Activated CD4-positive, CD25-positive, alpha-beta regulatory T cell treated with anti-CD3 and anti-CD28 coated beads, Interleukin-2, amount 50 U/mL, for 24 hours (primary cell): ENCODE results near the gene ANKLE2.
"Not testable (repeated sequence)": the region's sequence is repeated elsewhere in the genome, so short reads cannot be mapped to it uniquely, and the experiment has no call there.

Experiments
- ATAC-seq, 2 donors: fragments of 150-1000 bp; cut with Tn5 transposase; one replicate each; pipeline ENCODE4 v1.10.0; 2021; ENCODE audit warnings: mild to moderate bottlenecking in 1 of 2, moderate library complexity in 1 of 2

Gene ANKLE2

DNA sequence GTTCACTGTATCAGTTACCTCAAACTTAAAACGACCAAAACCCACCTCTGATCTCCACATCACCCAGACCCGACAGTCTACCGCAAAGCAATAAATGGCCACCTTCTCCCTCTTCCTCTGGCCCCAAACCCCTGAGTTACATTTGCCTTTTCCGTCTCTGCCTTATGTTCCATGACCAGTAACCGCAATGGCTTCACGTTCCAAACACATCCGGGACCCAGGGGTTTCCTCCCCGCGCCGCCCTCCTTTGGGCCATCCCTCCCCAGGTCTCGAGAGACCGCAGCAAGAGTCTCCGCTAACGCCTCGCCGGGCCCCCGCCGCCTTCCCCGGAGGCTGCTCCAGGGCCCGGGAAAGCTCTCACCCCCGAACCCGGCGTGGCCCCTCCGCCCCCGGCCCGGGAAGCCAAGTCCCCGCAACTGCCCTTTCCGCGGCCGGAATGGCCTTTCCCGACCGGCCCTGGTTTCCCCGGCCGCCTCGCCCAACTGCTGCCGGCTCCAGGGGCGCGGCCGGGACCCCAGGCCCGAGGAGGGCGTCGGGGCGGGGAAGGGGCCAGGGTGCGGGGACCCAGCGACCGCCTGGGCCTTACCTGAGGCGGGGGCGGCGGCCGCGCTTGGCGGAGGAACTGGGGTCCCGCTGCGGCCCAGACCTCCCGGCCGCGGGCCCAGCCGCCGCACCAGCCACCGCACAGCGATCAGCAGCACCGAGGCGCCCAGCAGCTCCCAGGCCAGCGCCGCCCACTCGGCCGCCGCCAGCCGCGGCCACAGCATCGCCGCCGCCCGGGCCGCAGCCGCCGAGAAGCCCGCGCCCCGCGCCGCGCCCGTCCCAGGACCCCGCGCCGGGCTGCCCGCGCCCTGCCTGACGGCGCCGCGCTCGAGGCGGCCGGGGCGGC, at the start of gene ANKLE2:
ANKLE2 (minus strand) TSS at position 801 of the 889 bp plus-strand sequence; CDS start at position 767, 34 bp downstream.
- peak; percentile 44 to 45 for ATAC-seq

DNA sequence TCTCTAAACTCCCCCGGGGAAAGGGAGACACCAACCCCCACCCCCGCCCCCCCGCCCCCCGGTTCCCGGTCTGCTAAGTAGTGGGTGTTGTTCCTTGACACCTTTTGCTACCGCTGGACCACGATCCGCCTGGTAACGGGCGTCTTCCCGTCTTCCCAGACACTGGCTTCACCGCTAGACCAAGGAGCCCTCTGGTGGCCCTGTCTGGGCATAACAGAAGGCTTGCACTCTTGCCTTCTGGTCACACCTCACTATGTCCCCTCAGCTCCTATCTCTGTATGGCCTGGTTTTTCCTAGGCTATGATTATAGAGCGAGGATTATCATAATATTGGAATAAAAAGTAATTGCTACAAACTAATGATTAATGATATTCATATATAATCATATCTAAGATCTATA, 47.8 kb upstream of the ANKLE2 start:
- ATAC-seq: not testable (repeated sequence)

DNA sequence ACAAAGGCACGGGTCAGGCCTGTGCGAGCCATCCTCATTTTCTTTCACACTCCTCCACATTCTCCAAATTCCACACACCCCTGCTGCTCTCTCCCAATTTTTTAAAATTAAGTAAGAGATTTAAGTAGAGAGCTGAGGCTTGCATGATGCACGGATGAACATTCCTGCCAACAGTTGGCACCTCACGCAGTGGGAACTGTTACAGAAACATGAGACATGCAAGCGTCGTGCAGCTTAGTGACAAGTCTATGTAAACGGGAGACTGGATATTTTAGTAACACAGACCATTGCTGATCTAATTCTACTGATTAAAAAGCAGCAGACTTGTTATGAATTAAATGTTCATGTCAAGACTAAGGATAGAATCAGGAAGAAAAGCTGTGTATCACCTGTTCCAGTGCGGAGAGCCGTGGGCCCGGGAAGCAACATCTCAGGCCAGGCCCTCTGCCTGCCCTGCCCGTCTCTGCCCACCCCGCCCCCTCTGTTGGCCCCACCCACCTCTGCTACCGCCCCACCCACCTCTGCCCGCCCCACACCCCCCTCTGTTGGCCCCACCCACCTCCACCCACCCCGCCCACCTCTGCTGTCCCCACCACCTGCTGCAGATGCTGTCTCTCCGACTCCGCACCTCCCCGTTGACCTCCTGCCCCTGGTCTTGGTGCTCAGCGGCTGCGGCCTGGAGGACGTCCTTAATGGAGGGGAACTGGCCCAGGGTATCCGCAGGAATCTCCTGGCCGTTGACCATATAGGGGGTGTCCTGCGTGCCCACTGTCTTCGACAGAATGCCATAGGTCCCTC, 45.9 kb upstream of the ANKLE2 start:
- no peak for ATAC-seq

DNA sequence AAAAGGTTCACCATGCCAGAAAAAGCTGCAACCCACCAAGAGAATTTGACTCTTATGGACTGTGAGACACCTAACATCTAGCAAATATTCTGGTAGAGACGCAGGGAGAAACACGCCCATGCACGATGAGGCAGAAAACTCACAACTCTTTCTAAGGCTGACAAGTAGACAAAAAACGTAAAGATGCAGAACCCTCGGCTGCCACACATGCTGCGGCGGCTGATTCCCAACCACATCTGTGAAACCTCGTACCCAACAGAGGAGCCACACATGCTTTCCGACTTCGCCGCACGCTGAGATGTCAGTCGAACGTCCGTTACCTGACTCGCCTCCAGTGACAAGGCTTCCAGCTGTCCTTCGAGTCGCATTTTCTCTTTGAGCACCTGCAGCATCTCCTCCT, 45.2 kb upstream of the ANKLE2 start:
- no peak for ATAC-seq

DNA sequence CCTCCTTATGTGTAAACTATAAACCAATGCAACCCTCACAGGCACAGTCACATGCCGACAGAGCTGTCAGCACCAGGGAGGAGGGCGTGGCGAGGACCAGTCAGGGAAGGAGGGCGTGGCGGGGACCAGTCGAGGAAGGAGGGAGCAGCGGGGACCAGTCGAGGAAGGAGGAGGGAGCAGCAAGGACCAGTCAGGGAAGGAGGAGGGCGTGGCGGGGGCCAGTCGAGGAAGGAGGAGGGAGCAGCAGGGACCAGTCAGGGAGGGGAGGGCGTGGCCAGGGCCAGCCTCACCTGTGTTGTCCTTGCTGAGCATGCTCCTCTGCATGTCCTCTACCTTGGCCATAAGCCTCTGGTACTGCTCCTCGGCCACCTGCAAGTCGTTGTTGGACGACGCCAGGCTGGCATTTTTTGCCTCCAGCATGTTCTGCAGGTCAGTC, 42.8 kb upstream of the ANKLE2 start:
- no peak for ATAC-seq

DNA sequence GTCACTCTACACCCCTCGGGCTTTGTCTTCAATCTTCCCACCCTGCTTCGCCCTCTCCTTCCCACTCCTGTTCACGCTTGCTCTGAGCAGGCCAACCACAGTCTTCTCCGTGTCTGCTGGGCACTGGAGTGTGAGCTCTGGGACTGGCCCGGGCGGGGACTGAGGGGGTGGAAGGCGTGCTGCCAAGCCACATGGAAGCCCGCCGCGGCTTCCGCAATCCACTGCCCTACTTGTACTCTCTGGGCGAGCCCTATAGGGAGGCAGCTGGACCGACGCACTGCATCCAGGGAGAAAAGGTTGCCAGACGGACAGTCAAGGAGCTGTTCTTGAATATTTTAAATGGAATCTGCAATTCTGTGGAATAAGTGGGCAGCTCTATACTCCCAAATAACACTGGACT, 42.3 kb upstream of the ANKLE2 start:
- ATAC-seq: no peak

DNA sequence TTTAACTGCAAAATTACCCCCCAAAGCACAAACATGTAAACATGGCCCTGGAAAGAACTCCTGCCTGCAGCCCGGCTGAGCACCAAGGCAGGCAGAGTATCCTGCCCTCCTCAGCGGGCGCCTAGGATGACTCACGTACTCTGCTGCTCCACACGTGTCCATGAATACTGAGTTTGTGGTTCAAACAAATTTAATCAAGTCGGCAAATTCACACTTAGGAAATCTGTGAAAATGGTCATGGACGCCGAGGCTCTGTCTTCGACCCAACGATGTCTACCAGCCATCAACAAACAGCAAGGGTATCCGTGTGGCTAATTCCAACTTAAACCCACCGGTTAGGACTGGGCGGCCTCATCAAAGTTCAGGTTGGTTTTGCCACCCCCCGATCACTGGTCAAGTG, 41.5 kb upstream of the ANKLE2 start:
- ATAC-seq: no peak

DNA sequence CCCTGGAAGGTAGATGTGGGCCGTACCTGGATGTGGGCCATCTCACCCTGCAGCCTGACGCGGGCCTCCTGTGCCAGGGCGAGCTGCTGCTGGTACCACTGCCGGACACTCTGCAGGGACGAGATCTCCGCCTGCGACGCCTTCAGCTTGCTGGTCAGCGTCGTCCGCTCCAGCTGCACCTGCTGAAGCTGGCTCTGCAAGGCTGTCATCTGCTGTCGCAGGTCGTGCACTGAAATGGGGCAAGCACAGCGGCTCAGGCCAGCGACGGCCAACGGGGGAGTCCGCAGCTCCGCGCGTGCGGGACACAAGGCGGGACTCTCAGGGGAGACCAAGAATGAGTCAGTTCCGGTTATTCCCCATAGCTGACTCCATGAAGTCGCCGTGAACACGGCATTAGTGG, 40.1 kb upstream of the ANKLE2 start:
- ATAC-seq: no peak

DNA sequence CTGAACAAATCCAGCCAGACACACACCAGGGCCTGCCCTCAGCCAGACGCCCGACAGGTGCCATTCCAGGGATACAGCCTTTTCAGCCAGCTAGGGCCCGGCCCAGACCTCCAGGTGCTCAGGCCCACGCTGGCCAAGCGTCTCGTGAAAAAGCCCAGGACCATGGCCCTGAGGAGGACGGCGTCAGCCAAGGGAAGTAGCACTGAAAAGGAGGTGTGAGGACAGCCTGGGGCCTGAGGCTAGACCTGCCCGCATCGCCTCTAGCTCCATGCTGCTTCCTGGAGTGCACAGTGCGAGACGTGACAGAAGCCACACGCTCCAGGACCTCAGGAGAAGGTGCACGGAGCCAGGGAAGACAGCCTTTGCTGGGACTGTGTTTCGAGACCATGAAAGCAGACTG, 37.2 kb upstream of the ANKLE2 start:
- no peak for ATAC-seq

DNA sequence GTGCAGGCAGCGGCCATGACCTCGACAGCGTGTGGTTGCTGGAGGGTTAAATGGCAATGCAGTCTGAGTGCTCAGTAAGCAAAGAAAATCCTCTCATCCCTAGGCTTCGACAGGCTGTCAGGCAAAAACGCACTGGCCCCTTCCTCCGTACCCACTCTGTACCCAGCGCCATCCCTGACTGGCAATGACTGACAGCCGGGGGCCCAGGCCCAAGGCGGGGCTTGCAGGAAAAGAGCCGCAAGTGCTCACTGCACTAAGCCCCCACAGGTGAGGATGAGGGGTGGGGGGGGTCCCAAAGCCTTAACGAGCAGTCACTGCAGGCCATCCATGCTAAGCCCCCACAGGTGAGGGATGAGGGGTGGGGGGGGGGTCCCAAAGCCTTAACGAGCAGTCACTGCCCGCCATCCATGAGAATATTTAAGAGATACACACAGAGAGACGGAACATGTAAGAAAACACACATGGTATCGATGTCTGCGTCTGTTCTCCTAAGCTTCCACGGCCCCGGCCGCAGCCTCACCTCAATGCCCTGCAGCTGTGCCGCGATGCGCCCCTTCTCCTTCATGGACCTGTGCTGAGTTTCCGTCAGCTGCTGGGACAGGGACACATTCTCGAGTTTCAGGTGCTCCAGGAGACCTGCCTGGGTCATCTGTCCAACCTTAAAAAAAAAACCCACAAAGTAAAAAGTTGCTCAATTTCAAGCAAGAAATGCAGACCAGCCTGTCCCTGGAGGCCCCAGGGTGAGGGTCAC, 36.4 kb upstream of the ANKLE2 start:
- ATAC-seq: no peak

DNA sequence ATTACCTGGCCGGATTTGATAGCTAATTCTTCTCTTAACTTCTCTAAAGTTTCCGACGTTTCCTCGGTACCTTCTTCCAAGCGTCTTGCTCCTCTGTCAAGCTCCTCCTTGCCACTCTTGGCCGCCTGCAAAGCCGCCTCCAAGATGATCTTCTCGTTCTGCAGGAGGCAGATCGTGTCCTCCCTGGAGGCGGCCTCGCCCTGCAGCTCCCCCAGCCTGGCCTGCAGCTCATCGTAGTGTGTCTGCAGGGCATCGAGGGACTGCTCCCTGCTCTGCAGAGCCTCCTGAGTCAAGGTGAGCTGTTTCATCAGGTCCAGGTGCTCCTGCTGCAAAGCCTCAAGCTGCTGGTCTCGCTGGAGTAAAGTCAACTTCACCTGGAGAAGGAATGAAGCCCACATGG, 34.2 kb upstream of the ANKLE2 start:
- ATAC-seq: no peak

DNA sequence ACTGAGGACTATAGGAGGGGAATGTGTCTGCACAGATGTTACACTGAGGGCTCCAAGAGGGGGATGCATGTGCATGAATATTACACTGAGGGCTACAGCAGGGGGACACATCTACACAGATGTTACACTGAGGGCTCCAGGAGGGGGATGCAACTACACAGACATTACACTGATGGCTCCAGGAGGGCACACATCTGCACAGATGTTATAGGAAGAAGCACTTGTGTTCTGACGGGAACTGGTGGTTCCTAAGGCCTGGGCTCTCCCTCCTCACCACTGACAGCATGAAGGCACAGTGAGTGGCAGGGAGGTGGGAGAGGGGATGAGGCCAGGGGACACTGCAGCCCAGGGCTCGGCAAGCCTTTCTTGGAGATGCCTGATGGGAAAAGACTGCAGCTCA, 30.3 kb upstream of the ANKLE2 start:
- not testable (repeated sequence) for ATAC-seq

DNA sequence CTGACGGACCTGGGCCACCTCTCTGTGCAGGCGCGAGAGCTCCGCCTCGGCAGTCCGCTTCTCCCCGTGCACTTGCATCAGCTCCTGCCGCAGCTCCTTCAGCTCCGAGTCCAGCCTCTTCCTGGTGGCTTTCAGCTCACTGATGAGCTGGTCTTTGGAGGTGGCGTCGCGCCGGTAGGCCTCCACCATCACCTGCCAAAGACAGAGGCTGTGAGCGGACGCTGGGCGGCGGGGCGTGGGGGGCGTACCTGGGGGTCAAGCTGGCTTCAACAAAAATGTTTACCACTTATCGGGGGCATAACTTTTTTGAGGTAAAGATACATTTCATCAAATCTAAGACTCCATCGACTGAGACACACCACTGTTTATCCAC, 27.5 kb upstream of the ANKLE2 start:
- no peak for ATAC-seq

DNA sequence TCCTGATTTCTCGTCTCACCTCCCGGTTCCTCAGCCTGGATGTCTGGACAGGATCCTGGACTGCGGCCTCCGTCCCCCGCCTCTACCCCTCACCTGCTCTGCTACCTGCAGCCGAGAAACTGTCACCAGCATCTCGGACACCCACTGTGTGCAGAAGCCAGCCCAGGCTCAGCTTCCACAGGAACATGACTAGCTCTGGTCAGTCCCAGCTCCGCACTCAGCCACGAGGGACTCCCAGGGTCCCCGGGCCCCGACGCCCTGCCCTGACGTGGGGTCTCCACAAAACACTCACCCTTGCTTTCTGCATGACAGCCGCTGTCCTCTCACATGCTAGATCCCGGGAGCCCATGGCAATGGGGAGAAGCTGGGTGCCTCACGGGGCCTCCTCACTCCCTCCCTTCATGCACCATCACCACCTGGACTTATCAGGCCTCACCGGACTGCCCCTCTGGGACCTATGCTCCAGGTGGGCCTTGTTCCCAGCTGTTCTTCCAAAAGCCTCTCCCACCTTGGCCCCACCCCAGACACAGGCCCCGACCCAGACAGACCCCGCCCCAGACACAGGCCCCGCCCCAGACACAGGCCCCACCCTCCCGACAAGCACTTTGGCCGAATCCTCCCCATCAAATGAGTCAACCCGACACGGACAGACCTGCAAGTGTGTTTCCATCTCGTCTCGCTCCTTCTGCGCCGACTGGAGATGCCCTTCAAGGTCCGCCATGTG, 26.9 kb upstream of the ANKLE2 start:
- ATAC-seq: no peak

DNA sequence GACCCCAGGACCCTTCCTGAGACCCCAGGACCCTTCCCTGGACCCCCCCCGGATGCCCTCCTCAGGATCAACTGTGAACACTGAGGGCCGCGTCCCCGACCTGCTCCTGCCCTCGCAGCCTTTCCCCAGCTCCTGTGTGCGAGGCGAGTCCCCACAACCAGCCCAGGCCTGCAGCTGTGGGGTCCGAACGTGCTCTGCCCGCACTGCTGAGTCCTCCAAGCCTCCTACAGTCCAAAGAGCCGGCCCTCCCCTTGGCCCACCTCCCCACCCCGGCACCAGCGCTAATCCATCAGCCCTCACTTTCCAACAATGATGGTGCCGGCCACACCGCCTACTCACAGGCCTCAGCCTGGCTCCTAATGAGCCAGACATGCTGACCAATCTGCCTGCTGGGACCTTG, 26.2 kb upstream of the ANKLE2 start:
- no peak for ATAC-seq

DNA sequence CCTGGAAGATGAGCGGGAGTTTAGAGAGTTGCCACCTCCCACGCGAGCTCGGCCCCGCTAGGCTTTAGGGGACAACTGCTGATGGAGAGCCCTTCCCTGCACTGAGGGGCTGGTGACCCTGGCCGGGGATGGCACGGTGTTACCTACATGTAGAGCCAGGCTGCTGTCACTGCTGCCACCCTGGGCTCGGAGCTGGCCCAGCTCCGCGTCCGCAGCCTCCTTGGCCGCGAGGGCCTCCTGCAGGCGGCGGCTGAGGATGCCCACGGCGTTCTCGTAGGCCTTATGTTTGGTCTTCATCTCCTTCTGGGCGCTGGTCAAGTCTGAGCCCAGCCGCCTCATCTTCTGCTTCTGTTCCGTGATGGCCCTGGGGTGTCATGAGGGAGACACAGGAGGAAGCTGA, 24.6 kb upstream of the ANKLE2 start:
- ATAC-seq: no peak

DNA sequence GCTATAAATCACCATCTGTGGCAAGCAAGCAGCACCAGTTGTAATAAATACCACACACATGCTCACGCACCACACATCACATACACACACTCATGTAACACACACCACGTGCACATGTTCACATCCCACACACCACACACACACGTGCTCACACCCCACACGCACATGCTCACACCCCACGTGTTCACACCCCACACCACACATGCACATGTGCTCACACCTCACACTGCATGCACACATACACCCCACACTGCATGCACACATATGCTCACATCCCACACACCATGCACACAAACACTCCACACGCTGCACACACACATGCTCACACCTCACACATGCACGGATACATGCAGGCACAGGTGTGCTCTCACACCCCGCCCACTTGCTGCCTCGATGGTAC, 22.9 kb upstream of the ANKLE2 start:
- ATAC-seq: no peak

DNA sequence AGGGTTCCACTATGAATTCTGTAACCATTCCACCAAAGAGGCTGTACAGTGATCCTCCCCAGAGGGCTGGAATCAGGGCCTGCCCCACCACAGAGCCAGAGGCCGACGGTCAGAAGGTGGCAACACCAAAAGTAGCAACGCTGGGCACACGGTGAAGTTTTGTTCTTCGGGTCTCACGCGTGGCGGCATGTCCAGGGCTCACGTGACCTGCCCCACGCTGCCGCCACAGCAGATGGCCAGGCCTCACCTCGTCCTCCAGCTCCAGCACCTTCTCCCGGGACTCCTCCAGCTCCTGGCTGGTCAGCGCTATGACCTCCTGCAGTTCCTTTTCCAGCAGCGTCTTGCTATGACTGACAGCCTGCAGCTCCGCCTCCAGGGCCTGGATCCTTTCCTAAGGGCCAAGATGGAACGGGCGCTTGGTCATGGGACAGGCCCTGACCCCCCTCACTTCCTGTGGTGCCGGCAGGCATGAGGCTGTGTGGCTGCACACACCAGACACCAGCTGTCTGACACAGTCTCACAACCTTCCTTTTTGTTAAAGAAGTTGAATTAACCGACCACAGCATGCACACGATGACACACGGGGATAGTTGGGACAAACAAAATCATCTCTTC, 22.4 kb upstream of the ANKLE2 start:
- ATAC-seq: no peak

DNA sequence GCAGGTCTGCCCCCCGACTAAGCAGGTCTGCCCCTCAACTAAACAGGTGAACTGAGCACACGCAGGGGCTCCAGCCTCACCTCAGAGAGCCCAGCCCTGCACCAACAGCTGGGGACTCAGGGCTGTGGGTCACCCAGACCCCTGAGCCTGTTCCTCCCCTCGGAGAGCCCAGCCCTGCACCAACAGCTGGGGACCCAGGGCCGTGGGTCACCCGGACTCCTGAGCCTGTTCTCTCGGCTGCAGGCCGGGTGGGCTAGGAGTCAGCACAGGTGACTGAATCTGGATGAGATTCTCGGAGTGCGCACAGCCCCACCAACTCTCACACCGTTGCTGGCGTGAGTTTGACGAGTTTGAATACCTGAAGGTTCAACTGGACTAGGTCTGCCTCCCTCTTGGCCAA, 20.3 kb upstream of the ANKLE2 start:
- ATAC-seq: no peak

DNA sequence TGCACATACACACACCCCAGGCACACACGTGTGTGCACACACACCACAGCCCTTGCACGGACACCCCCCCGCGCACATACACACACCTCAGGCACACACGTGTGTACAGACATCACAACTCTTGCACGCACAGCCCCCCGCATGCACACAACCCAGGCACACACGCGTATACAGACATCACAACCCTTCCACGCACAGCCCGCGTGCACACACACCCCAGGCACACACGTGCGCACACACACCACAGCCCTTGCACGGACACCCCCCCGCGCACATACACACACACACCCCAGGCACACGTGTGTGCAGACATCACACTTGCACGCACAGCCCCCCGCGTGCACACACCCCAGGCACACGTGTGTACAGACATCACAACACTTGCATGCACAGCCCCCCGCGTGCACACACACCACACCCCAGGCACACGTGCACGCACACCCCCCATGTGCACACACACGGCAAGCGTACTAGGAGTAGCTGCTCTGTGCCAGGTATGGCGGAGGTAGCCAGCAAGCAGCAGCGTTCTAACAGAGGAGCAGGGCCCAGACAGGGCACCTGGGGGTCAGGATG, 18.2 kb upstream of the ANKLE2 start:
- ATAC-seq: no peak

DNA sequence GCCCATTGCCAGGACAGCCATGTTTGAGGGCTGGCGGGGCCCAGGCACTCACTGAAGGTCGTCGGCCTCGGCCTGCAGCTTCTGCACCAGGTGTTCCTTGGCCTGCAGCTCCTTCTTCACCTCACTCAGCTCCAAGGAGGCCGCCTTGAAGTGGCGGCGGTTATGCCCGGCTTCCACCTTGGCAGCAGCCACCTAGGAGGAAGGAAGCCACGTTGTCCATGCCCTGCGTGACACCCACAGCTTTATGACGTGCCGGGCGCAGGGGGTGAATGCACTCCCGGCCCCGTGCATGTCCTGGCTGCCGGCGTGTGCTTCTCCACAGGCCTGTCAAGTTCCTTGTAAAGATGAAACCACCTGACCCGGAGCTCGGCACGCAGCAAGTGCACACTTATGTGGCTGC, 16.0 kb upstream of the ANKLE2 start:
- no peak for ATAC-seq
